B cell (primary cell): ENCODE data around the gene GAL. TPM values are rescaled to one million over a fixed set of nuclear protein-coding genes. Genes with fewer than 3 reads are reported as not detected.
"Not testable (repeated sequence)": the region's sequence is repeated elsewhere in the genome, so short reads cannot be mapped to it uniquely, and the experiment has no call there.

Source experiments
- ATAC-seq: fragments of 200-7000 bp; cut with Tn5 transposase; one replicate; pipeline ENCODE4 v1.10.0; 2021; ENCODE audit warnings: low read depth, mild to moderate bottlenecking, moderate number of reproducible peaks, moderate library complexity
- CTCF ChIA-PET: fragments of 350-600 bp; sonication (Branson Sonifier 250); formaldehyde crosslinking; loops from one replicate; lab custom pipeline; 2021; ENCODE audit warnings: antibody characterized with exemption, inconsistent platforms; lab: Charles Lee
- POLR2A ChIA-PET: fragments of 350-600 bp; sonication (Branson Sonifier 250); formaldehyde crosslinking; loops from one replicate; lab custom pipeline; 2021; ENCODE audit warnings: antibody characterized with exemption; lab: Charles Lee
- DNase-seq: peaks from one replicate; pipeline ENCODE4 v3.0.0; 2013
- H2AFZ ChIP-seq: 2 replicates; pipeline ENCODE4 v1.6.1; 2012; ENCODE audit warnings: mild to moderate bottlenecking, low read depth, low read length; ENCODE audit not compliant: insufficient read depth, poor library complexity, severe bottlenecking
- H3K27ac ChIP-seq, 2 donors: 1 replicate in 1 of 2; 2 replicates in 1 of 2; pipeline ENCODE4 v1.5.1; 2012 to 2013; ENCODE audit warnings: low read length in 2 of 2, mild to moderate bottlenecking in 2 of 2, moderate library complexity in 1 of 2
- H3K27me3 ChIP-seq, 4 experiments: fragments of 200-600 bp in 1 of 4; sonication (generic) in 1 of 4; replicated peaks in 1 of 4; 1 replicate in 2 of 4; 2 replicates in 2 of 4; pipeline versions ENCODE4 v1.6.1 to v1.7.0; 2013 to 2016; ENCODE audit warnings: low read length in 3 of 4, mild to moderate bottlenecking in 2 of 4, mixed read lengths in 1 of 4, moderate library complexity in 1 of 4; ENCODE audit not compliant: insufficient read depth in 4 of 4, control insufficient read depth in 3 of 4; ENCODE audit errors: control extremely low read depth in 1 of 4
- H3K36me3 ChIP-seq, 2 experiments: replicated peaks in 1 of 2; 1 replicate in 1 of 2; 2 replicates in 1 of 2; pipeline versions ENCODE4 v1.6.1 to v1.7.1; 2013; ENCODE audit warnings: low read length in 1 of 2; ENCODE audit not compliant: insufficient read depth in 2 of 2, control insufficient read depth in 1 of 2; ENCODE audit errors: control extremely low read depth in 1 of 2, extremely low read depth in 1 of 2
- H3K4me1 ChIP-seq, 2 donors: fragments of 200-600 bp in 1 of 2; sonication (generic) in 1 of 2; 1 replicate in 1 of 2; 2 replicates in 1 of 2; pipeline versions ENCODE4 v1.5.1 to v1.6.1; 2013 to 2017; ENCODE audit warnings: low read length in 2 of 2; ENCODE audit not compliant: control insufficient read depth in 2 of 2, insufficient read depth in 2 of 2
- H3K4me2 ChIP-seq: replicated peaks from 2 replicates; pipeline ENCODE3; 2012; ENCODE audit warnings: mild to moderate bottlenecking, low read depth, low read length; ENCODE audit not compliant: poor library complexity, severe bottlenecking
- H3K4me3 ChIP-seq, 5 experiments: fragments of 200-600 bp in 1 of 5; sonication (generic) in 1 of 5; 1 replicate in 3 of 5; 2 replicates in 2 of 5; pipeline versions ENCODE4 v1.5.1 to v1.7.0; 2011 to 2016; ENCODE audit warnings: low read length in 4 of 5, mild to moderate bottlenecking in 4 of 5, low read depth in 2 of 5, control low read depth in 1 of 5, moderate library complexity in 1 of 5; ENCODE audit not compliant: insufficient read depth in 1 of 5; ENCODE audit errors: control extremely low read depth in 1 of 5, extremely low read depth in 1 of 5
- H3K79me2 ChIP-seq: fragments of 200-600 bp; sonication (generic); one replicate; pipeline ENCODE4 v1.6.0; 2016; ENCODE audit warnings: low read length; ENCODE audit not compliant: control insufficient read depth, insufficient read depth
- H3K9ac ChIP-seq: fragments of 200-600 bp; sonication (generic); 2 replicates; pipeline ENCODE4 v1.6.1; 2017; ENCODE audit warnings: mild to moderate bottlenecking, low read length, moderate library complexity
- H3K9me3 ChIP-seq, 3 donors: one replicate each; pipeline versions ENCODE4 v1.6.1 to v1.7.1; 2013; ENCODE audit warnings: low read length in 2 of 3; ENCODE audit not compliant: control insufficient read depth in 2 of 3, insufficient read depth in 1 of 3; ENCODE audit errors: control extremely low read depth in 1 of 3
- H4K20me1 ChIP-seq: 2 replicates; pipeline ENCODE4 v1.6.0; 2012; ENCODE audit warnings: mild to moderate bottlenecking, low read length; ENCODE audit not compliant: insufficient read depth, control insufficient read depth, poor library complexity, severe bottlenecking
- H3K27ac Mint-ChIP-seq: one replicate; pipeline ENCODE4 v1.8.0; 2021; ENCODE audit warnings: mixed read lengths
- H3K27me3 Mint-ChIP-seq: one replicate; pipeline ENCODE4 v1.8.0; 2021; ENCODE audit warnings: mixed read lengths
- H3K4me1 Mint-ChIP-seq: one replicate; pipeline ENCODE4 v1.8.0; 2021; ENCODE audit warnings: mixed read lengths
- H3K4me3 Mint-ChIP-seq: one replicate; pipeline ENCODE4 v1.8.0; 2021; ENCODE audit warnings: mixed read lengths
- H3K9me3 Mint-ChIP-seq: one replicate; pipeline ENCODE4 v1.8.0; 2022; ENCODE audit warnings: mixed read lengths; ENCODE audit not compliant: insufficient read depth
- CTCF ChIP-seq: fragments of 200-600 bp; IDR thresholded peaks from one replicate; pipeline ENCODE4 v1.8.0; 2022; ENCODE audit warnings: antibody characterized with exemption, mild to moderate bottlenecking
- EZH2 ChIP-seq: IDR thresholded peaks from 2 replicates; pipeline ENCODE4 v1.6.1; 2012; ENCODE audit warnings: borderline replicate concordance, low read depth, mild to moderate bottlenecking, moderate library complexity, low read length; ENCODE audit not compliant: insufficient read depth, poor library complexity, severe bottlenecking
- WGBS: methylation state at CpG from one replicate; pipeline ENCODE4 v1.1.5; 2013; ENCODE audit warnings: missing lambda C conversion rate; ENCODE audit not compliant: insufficient coverage; 5-methylcytosine and 5-hydroxymethylcytosine counted together
- intact Hi-C: fragments of 100-400 bp; cut with micrococcal nuclease; formaldehyde crosslinking; loops from one replicate; pipeline ENCODE4 v1.10.0; 2022
- polyA plus RNA-seq: library from polyadenylated mRNA; depleted of rRNA; stranded (reverse); fragments of >200 nt; gene quantifications from 2 replicates; pipeline ENCODE4 v1.2.3, GENCODE V29; 2012
- total RNA-seq, 2 donors: library from RNA; stranded (reverse); fragments of 120-200 nt in 1 of 2; gene quantifications; 1 replicate in 1 of 2; 2 replicates in 1 of 2; pipeline versions ENCODE4 v1.2.3 to v1.2.4, GENCODE V29; 2013 to 2022

Gene GAL
- total and polyA plus RNA-seq, 2 donors (not counting 1 experiment from before 2014, with no cell fraction given) = not detected

- H2AFZ ChIP-seq, H3K4me1 Mint-ChIP-seq, H3K27me3 ChIP-seq, H3K27ac Mint-ChIP-seq, H3K4me3 ChIP-seq, H3K4me2 ChIP-seq, H3K79me2 ChIP-seq, DNase-seq, CTCF ChIA-PET, H3K4me3 Mint-ChIP-seq, POLR2A ChIA-PET, ATAC-seq, H3K9ac ChIP-seq, H3K27ac ChIP-seq, H3K9me3 ChIP-seq, H4K20me1 ChIP-seq, intact Hi-C loops, H3K36me3 ChIP-seq, H3K9me3 Mint-ChIP-seq, H3K4me1 ChIP-seq: not testable (repeated sequence)
- 91% methylated on average over 6 of the region's 10 CpGs for WGBS
- H3K27me3 Mint-ChIP-seq = peaks cover 38% of the 10 kb centered on the region
Observed at GRCh38 chr11:68635883-68636282, 48.5 kb upstream of the GAL start.

- H3K4me1 ChIP-seq, DNase-seq, H3K27ac Mint-ChIP-seq, H3K27ac ChIP-seq, POLR2A ChIA-PET, H3K4me1 Mint-ChIP-seq, H3K9ac ChIP-seq, H3K79me2 ChIP-seq, H3K27me3 ChIP-seq, CTCF ChIA-PET, H3K36me3 ChIP-seq, H3K4me2 ChIP-seq, H4K20me1 ChIP-seq, H3K4me3 Mint-ChIP-seq, ATAC-seq, H3K4me3 ChIP-seq, H2AFZ ChIP-seq, H3K9me3 ChIP-seq, H3K9me3 Mint-ChIP-seq, intact Hi-C loops: not testable (repeated sequence)
- H3K27me3 Mint-ChIP-seq = peaks cover 36% of the 10 kb centered on the region
- 96% methylated on average over 3 of the region's 3 CpGs for WGBS
Observed at GRCh38 chr11:68639322-68639721, 45.0 kb upstream of the GAL start.

GRCh38 chr11:68641880-68642279, 42.5 kb upstream of the GAL start:
- H3K79me2 ChIP-seq = no peaks in the 10 kb centered on the region
- ATAC-seq (no peak), DNase-seq (no peak)
- Mint-ChIP-seq H3K27me3 (peaks cover 13% of the 10 kb centered on the region), H3K9me3 (no peaks in the 10 kb centered on the region), H3K4me1 (no peaks in the 10 kb centered on the region), H3K27ac (no peak overlapping the region), H3K4me3 (no peak overlapping the region)
- no peak overlapping the region for H3K4me2 ChIP-seq
- ChIA-PET CTCF (no interaction called here), POLR2A (no interaction called here)
- TF ChIP-seq EZH2 = no peak
- no peak for TF ChIP-seq CTCF
- no peak overlapping the region for H3K27ac ChIP-seq
- no peaks in the 10 kb centered on the region for H3K4me1 ChIP-seq
- WGBS = 92% methylated on average over 14 of the region's 15 CpGs
- peaks cover 0 to 6% (median 0%) of the 10 kb centered on the region in 3 donors for H3K9me3 ChIP-seq
- H3K4me3 ChIP-seq = no peak overlapping the region
- intact Hi-C loops = no loop called here
- H2AFZ ChIP-seq = no peak overlapping the region
- H3K36me3 ChIP-seq = no peaks in the 10 kb centered on the region
- H3K27me3 ChIP-seq = no peaks in the 10 kb centered on the region
- no peak overlapping the region for H3K9ac ChIP-seq
- H4K20me1 ChIP-seq = no peaks in the 10 kb centered on the region
